HL-60 (cell line): Measurements from ENCODE around the gene ATXN7L2.

ENCODE experiments used
- DNase-seq, 2 experiments: peaks; one replicate each; pipeline ENCODE4 v3.0.0-alpha.2; 2010 to 2020; ENCODE audit warnings: low read depth in 1 of 2, low spot score in 1 of 2
- H3K27ac ChIP-seq: fragments of 250-450 bp; sonication (Bioruptor Pico); replicated peaks from 2 replicates; pipeline ENCODE4 v1.5.1; 2020; ENCODE audit warnings: mild to moderate bottlenecking, moderate library complexity
- H3K27me3 ChIP-seq: fragments of 250-450 bp; sonication (Bioruptor Pico); 2 replicates; pipeline ENCODE4 v1.5.1; 2021; ENCODE audit warnings: mild to moderate bottlenecking, moderate library complexity; ENCODE audit not compliant: insufficient read depth, poor library complexity, severe bottlenecking
- H3K4me3 ChIP-seq: replicated peaks from 2 replicates; pipeline ENCODE4 v1.5.1; 2011; ENCODE audit warnings: mild to moderate bottlenecking, control low read depth, low read length; ENCODE audit not compliant: insufficient read depth
- GABPA ChIP-seq: IDR thresholded peaks from 2 replicates; pipeline ENCODE4 v1.6.1; 2012; ENCODE audit warnings: low read depth
- POLR2AphosphoS5 ChIP-seq: IDR thresholded peaks from 2 replicates; pipeline ENCODE4 v1.6.1; 2012; ENCODE audit warnings: low read depth
- REST ChIP-seq: IDR thresholded peaks from 2 replicates; pipeline ENCODE4 v1.6.1; 2012; ENCODE audit warnings: low read depth; ENCODE audit not compliant: insufficient replicate concordance
- SPI1 ChIP-seq: IDR thresholded peaks from 2 replicates; pipeline ENCODE4 v1.6.1; 2012; ENCODE audit warnings: low read depth, mild to moderate bottlenecking, borderline replicate concordance
- TF ChIP-seq, protein P1 (sequence below): IDR thresholded peaks from one replicate; pipeline ENCODE4 v1.5.1; 2011; ENCODE audit warnings: low read length, control low read depth, inconsistent platforms; ENCODE audit not compliant: insufficient read depth

The ATXN7L2 gene

DNA sequence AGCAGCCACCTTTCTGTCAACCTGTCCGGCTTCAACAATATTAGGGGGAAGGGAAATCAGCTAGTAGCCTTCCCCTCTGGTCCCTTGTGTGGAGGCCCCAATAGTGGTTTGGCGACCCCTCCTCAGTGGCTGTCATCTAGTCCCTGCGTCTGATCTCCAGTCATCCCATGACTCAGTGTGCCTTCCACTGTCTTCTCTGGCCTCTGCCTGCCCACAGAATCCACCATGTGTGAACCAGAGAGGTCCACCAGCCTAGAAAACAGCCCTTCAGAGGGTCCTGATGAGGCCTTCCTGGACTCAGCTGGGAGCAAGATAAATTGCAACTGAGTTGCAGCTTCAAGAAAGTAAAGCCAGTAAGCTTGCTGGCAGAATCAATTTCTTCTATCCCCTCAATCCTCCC lies 3.8 kb upstream of the ATXN7L2 start:
- DNase-seq: no peak
- Histone ChIP-seq H3K27ac (no peak overlapping the region), H3K27me3 (peaks cover 4% of the 10 kb centered on the region), H3K4me3 (no peak overlapping the region)
- TF ChIP-seq REST: no peak
- TF ChIP-seq, protein P1, sequence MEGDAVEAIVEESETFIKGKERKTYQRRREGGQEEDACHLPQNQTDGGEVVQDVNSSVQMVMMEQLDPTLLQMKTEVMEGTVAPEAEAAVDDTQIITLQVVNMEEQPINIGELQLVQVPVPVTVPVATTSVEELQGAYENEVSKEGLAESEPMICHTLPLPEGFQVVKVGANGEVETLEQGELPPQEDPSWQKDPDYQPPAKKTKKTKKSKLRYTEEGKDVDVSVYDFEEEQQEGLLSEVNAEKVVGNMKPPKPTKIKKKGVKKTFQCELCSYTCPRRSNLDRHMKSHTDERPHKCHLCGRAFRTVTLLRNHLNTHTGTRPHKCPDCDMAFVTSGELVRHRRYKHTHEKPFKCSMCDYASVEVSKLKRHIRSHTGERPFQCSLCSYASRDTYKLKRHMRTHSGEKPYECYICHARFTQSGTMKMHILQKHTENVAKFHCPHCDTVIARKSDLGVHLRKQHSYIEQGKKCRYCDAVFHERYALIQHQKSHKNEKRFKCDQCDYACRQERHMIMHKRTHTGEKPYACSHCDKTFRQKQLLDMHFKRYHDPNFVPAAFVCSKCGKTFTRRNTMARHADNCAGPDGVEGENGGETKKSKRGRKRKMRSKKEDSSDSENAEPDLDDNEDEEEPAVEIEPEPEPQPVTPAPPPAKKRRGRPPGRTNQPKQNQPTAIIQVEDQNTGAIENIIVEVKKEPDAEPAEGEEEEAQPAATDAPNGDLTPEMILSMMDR: no peak
- no peak for TF ChIP-seq SPI1
- TF ChIP-seq GABPA: no peak
- no peak for TF ChIP-seq POLR2AphosphoS5

GRCh38 chr1:109481646-109482045 lies 2.1 kb upstream of the ATXN7L2 start:
- no peak overlapping the region for H3K4me3 ChIP-seq
- peaks cover 4% of the 10 kb centered on the region for H3K27me3 ChIP-seq
- TF ChIP-seq POLR2AphosphoS5: no peak
- no peak for TF ChIP-seq REST
- no peak for TF ChIP-seq GABPA
- TF ChIP-seq, protein P1: no peak
- no peak for TF ChIP-seq SPI1
- H3K27ac ChIP-seq: no peak overlapping the region
- no peak for DNase-seq

DNA sequence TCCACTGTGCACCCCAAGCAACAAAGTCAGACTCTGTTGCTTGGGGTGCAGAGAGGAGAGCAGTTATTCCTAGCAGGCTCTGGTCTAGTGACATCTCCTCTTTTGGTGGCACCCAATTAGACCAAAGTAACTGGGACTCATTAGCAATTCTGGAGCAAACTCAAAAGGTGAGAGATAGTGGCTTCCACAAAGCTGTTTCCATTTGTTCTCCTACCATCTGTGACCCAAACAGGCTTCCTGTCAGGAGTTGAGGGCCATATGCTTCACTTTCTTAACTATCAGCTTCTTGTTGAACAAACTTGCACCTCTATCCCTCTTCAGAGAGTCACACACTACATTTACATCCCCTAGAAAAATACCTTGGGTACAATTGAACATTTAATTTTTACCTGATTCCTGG lies 1.5 kb upstream of the ATXN7L2 start:
- no peak for DNase-seq
- H3K27ac ChIP-seq: no peak overlapping the region
- H3K4me3 ChIP-seq: no peak overlapping the region
- peaks cover 4% of the 10 kb centered on the region for H3K27me3 ChIP-seq
- TF ChIP-seq, protein P1: no peak
- TF ChIP-seq SPI1 (no peak), POLR2AphosphoS5 (no peak), GABPA (no peak), REST (no peak)
